ENCODE measurements around the gene HIPK1.
"Not testable (repeated sequence)": the region's sequence is repeated elsewhere in the genome, so short reads cannot be mapped to it uniquely, and the experiment has no call there.

HIPK1 gene

GRCh38 chr1:114019724-114020123, 90.6 kb downstream of the HIPK1 start:
- not testable (repeated sequence) for DNase-seq

DNA sequence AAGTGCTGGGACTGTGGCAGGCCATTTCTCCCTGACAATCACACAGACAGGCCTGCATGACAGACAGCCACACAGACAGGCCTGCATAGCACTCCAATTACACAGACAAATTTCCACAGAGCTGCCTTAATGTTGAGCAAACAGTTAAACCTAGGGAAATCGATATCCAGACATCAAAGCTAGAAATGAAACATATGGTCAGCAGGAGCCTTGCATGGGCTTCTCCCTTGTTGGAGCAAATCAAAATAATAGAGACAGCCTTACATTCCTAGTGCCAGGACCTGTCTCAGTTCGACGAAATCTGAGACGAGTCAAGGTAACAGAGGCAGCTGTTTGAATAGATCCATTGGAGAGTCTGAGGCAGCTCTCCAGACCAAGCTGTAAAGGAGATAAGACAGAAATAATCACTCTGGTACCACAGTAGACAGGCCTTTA, 92.6 kb downstream of the HIPK1 start:
- no peak for DNase-seq

DNA sequence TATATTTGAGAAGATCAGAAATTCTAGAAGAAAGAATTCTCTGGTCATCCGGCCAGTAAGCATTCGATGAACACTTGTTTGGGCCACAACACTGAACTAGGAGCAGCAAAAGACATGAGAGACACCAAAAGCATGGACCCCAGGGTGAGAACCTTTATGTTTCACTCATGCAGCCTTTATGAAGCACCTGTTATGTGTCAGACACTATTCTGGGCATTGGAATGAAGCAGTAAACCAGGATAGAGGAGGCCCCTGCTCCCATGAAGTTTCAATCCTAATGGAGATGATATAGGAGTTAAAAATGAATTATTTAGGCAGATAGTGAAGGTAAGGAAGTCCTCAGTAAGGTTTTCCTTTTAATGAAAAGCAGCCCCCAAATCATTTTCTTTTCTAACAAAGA, 93.8 kb downstream of the HIPK1 start:
- DNase-seq = no peak

DNA sequence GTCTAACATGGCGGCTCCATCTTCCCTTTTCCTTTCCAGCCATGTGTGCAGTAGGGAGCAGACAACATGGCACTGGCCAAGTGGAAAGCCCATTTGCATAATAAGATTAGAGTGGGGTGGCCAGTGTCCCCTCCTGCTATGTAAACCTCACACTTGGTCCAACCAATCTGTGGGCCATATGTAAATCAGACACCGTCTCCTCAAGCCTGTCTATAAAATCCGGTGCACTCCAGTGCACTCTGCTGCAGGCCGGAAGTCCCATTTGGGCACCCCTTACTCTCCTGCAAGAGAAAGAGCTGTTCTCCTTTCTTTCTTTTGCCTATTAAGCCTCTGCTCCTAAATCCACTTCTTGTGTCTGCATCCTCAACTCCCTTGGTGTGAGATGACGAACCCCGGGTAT, 94.3 kb downstream of the HIPK1 start:
- DNase-seq = no peak

- DNase-seq = no peak
Measured at GRCh38 chr1:114024049-114024448, 94.9 kb downstream of the HIPK1 start.

DNA sequence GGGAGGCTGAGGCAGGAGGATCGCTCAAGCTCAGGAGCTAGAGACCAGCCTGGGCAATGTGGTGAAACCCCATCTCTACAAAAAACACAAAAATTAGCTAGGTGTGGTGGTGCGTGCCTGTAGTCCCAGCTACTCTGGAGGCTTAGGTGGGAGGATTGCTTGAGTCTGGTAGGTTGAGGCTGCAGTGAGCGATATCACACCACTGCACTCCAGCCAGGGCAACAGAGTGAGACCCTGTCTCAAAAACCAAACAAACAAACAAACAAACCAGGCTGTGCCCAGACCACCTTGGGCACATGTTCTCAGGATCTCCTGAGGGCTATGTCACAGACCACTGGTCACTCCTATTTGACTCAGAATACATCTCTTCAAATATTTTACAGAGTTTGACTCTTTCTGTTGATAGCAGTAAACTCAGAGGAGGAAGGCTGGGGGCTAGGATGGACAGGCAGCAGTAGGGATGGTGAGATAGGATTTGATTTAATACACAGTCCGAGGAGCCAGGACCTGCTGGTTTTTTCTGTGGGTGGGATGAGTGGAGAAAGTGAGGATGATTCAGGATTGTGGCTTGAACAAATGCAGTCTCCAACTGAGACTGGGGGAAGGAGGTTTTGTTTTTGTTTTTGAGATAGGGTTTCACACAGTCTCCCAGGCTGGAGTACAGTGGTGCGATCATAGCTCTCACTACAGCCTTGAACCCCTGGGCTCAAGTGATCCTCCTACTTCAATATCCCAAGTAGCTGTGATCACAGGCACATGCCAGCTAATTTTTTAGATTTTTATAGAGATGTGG, 96.7 kb downstream of the HIPK1 start:
- DNase-seq = no peak

GRCh38 chr1:114026797-114027196, 97.7 kb downstream of the HIPK1 start:
- DNase-seq = no peak
